Caki2 (cell line): Measurements from ENCODE around the gene SSH2. TPM values are rescaled to one million over a fixed set of nuclear protein-coding genes. Genes with fewer than 3 reads are reported as not detected.
"Not testable (repeated sequence)": the region's sequence is repeated elsewhere in the genome, so short reads cannot be mapped to it uniquely, and the experiment has no call there.

Experiments
- DNase-seq: peaks from one replicate; pipeline ENCODE4 v3.0.0-alpha.2; 2015; ENCODE audit warnings: low read depth
- in situ Hi-C: cut with HindIII; loops from 2 replicates; pipeline ENCODE4 v1.10.0; 2016; ENCODE audit warnings: low sequenced_read_pairs, low pct_unique_long_range_greater_than_20kb, mixed read lengths
- total RNA-seq: library from RNA; depleted of rRNA; stranded (reverse); fragments of >200 nt; shearing (Covaris generic); gene quantifications from 2 replicates; pipeline ENCODE4 v1.2.3, GENCODE V29; 2014; ENCODE audit warnings: low replicate concordance

SSH2 gene
- total RNA-seq, 1 experiment from 2014 or later, result 28.6 TPM

DNA sequence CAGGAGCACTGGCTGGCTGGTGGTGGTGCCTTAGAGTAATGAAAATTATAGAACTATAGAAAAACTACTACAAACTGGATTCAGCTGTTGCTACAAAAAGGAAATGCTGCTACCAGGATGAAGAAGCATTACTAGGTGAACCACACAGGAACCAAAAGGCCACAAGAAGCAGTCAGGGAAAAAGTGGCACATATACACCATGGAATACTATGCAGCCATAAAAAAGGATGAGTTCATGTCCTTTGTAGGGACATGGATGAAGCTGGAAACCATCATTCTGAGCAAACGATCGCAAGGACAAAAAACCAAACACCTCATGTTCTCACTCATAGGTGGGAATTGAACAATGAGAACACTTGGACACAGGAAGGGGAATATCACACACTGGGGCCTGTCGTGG lies 5.9 kb upstream of the SSH2 start:
- in situ Hi-C loops, DNase-seq: not testable (repeated sequence)

DNA sequence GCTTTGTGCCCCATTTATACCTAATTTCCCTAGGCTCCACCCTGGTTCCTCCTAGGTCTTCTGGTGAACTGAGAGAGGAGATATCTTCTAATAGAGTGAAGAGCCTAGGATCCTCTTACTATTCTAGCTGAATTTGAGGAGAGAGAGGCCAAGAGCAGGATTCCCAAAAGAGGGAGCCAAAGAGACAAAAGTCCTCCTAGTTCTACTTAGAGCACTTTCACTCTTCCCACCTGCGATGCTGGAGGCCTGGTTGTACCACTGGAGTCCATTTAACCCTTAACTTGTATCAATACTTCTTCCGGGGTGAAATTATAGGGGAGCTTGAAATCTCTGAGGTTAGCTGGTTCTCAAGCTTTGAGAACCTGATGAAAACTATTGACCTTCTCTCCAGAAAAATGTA lies 3.4 kb upstream of the SSH2 start:
- in situ Hi-C loops, result no loop called here
- DNase-seq, result peak; percentile 36

DNA sequence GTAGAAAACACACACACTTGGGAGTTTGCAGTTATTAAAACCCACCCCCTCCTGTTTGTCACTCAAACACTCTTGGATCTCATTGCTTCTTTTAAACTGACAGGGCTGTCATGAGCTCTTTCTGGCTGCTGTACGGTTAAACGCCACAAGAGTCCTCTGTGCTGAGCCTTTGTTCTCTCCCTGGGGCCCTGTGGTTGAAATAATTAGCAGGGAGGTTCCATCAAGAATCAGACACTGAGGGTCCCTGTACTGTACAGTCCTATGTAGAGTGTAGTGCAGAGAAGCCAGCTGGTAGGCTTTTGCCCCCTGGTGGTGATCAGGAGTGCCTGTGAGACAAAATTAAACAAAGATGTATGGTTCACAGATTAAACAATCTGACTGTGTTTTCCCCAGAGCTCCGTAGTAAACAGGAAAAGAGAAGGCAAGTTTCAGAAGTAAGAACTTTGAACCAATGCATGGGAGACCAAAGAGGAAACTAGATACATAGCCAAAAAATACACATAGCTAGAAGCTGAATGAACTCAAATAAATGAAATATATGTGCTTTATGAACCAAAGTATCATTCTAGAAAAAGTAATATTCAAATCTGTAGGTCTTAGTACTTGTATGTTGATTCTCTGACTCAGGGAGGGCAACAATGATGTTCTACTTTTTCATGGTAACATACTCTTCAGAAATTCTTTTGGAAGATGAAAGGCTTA lies 1.4 kb upstream of the SSH2 start:
- in situ Hi-C loops, result no loop called here
- peak; percentile 85 for DNase-seq

DNA sequence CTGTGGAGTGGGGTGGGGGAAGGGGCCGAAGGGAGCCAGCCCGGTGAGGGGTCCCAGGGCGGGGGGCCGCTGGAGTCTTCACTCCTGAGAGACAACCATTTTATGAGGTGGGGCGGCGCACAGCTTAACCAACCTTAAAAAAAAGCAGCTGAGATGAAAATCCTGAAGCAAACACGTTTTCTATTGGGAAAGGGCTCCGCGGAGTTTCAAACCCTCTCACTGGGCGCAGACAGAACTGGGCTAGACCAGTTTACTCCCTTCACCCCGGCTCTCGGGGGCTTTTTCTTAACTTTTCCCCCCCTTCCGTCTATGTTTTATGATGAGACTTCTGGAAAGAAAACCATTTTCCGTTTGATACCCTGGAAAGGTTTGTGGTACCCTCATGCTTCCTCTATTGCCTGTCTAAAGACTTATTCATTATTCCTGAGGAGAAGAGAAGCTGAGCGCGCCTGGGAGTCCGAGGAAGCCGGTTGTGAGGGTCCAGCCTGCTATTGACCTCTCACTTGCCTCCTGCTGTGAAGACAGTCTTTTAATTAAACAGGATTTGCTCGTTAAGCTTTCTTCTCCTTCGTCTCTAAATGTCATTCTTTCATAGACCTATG lies 482 bp upstream of the SSH2 start:
- in situ Hi-C loops, result no loop called here
- DNase-seq, result peak; percentile 31

DNA sequence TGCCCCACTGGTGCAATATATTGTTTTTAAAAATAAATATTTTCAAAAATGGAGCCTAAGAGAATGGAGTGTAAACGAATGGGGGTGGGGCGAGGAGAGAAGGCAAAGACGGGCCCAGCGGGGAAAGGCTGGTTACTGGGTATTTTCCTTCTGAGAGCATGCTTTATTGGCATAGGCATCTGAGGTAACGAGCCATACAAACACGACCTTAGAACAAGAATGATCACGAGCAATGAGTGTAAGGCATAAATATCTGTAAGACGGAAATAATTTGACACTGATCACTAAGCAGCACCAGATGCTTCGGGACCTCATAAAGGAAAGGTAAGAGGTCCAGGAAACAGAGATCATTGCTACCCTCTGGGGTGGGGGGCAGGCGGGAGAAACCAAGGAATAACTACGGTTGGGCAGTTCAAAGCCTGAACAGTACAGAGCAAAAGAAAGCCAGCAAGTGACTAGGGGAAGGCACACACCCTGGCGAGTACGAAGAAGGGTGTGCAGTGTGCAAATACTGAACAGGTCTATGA lies 959 bp downstream of the SSH2 start:
- in situ Hi-C loops, result no loop called here

DNA sequence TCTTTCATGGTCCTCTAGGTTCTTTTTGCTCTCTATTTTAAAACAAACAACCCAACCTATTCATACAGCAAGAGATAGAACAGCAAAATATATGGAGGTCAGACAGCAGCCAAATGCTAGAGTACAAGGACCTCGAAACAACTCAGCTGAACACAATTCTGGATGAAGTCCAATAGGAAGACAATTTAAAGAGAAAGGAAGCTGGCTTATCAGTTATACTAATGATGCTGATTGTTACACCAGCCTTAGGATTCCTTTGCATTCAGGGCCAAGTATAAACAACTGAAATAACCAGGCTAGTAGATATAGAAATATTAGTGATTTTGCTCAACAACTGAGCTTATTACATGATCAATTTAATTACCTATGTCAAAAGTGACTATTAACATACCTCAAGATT lies 2.5 kb downstream of the SSH2 start:
- no peak for DNase-seq
- in situ Hi-C loops, result no loop called here

More for the DNA sequence above, 959 bp downstream of the SSH2 start:
- DNase-seq, result no peak

DNA sequence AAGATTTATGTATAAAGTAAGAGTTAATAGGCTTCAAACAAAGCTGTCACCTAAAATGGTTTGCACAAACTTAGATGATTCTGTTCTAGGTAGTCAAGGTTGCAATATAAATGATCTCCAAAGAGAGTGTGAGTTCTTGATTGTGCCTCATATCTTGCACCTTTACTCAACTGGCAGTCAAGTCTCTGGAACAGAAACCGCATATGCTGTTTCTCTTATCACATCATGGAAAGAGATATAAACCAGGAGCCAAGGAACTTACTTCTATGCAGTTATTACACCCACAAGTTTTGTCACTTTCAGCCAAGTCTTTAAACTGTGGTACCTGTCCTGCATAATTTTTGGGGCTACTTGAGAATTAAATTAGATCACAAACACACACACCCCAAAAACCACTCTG lies 5.2 kb downstream of the SSH2 start:
- DNase-seq, result no peak
- in situ Hi-C loops, result no loop called here

DNA sequence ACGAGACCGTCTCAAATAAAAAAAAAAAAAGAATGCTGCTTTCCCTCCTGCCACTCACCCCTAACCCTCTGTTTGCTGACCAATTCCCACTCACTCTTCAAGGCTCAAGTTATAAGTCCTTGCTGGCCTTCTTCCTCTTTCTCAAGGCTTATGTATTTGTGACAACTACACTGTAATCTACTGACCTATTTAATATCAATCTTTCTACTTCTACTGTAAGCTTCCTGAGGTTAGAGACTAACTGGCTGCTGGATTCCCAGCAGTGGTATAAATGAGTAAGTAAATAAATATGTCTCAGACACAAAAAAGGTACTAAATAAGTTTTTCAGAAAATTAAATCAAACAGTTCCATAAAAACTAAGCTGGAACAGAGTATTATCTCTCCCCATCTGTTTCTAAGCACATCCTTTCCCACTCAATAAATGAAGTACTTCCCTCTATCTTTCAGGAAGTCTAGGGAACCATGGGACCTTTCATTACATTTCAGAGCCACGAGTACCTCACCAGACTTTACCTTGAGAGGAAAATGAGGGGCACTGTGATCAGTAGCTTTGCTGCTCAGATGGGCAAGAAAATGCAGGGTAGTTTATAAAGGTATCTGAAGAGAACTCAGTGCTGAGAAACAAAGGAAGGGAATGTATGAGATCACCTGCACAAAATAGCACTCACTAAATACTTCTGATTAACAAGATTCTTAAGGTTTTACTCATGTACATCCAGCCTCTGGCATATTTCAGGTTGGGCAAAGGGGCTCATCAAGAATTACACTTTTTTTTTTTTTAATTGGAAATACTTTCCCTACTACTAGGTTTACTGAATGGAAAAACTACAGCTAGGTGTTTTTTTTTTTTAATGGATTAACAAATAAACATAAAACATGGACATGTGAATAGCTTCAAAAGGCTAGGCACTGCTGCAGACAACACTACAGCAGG lies 10.8 kb downstream of the SSH2 start:
- DNase-seq, result peak; percentile 37
- in situ Hi-C loops, result no loop called here

DNA sequence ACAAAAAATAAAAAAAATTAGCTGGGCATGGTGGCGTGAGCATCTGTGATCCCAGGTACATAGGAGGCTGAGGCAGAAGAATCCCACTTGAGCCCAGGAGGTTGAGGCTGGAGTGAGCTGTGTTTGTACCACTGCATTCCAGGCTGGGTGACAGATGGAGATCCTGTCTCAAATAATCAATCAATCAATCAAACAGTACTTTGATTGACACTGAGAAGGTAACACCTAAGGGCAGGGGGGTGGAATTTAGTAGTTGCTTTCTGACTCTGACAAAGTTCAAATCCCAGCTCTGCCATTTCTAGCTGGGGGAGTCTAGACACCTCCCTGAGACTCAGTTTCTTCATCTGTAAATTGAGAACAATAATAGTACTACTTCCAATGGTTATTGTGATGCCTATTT lies 12.0 kb downstream of the SSH2 start:
- DNase-seq, result no peak
- in situ Hi-C loops, result no loop called here

DNA sequence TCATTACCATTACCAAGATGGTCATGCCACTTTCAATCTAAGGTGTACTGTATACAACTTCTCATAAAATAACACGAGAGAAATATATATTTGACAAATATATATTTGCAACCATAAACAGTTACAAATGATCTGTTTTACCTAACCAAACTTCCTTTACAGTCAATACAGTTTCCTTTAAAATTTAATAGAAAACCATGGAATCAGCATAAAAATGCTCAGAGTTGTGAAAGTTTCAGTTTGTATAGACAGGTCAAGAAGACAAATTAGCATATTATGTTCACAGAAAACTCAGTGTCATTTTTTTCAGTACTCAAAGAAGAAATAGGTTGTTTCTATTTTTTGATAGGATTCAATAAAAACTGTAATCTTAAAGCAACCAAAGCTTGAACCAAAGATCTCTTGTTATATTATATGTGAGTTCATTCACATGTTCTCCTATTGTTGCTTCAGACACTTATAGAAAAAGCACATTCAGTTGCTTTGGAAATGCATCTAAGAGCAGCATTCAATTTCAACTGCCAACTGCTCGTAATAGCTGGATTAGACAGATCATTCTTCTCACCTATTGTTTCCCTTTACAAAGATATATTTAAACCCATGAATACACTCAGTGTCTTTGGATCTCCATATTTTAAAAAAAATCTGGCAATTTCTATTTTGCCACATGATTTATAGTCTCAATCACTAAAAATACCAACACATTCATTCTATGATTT lies 15.1 kb downstream of the SSH2 start:
- no peak for DNase-seq
- in situ Hi-C loops, result no loop called here

DNA sequence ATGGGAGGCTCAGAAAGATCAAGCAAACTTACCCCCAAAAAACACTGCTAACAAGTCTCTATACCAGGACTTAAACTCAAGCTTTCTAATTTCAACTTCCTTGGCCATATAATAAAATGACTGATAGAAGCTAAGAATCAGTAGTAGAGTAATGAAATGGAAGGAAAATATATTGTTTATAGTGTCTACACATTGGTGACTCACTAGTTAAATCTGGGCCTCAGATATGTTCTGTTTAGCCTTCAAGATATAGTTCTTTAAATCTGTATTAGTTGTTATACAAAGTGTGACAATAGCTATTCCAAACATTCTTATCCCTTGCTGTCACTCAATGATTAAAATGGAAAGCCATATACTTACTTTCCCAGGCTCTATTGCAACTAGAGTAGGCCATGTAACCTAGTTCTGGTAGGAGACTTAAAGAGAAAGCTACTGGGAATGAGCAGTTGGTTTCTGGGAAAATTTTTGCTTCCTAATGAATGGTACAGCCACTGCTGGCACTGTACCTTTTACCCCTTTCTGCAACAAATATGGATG lies 18.3 kb downstream of the SSH2 start:
- in situ Hi-C loops, result no loop called here

DNA sequence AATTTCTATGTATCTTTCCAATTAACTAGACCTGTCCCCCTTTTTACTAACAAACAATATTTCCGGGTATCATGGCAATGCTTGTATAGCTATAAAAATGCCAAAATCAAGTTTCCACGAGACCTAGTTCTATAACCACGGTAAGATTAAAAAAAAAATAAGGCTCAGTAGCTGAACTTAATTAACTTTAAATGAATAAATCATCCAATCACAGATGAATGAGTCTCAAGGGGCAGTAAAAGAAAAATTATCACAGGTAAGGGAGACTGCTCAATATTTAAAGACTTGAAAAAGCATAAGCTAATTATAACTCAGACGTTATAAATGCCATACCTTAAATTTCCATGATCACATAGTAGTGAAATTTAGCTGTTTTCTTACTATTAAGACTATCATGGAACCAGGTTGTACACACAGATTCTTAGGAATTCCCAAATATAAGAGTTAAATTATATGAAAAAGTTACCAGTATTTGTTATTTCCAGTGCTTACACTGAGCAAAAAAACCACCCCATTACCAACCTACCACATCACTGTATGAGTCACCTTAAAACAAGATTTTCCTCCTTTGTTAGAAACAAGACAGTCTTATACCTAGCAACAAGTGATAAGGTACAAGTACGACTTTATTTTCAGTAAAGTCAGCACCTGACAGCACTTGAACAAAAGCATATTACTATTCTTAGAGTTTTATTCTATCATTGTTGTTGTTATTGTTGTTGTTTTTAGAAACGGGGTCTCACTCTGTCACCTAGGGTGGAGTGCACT lies 20.6 kb downstream of the SSH2 start:
- in situ Hi-C loops, result no loop called here
- DNase-seq, result no peak

More for the DNA sequence above, 18.3 kb downstream of the SSH2 start:
- no peak for DNase-seq

DNA sequence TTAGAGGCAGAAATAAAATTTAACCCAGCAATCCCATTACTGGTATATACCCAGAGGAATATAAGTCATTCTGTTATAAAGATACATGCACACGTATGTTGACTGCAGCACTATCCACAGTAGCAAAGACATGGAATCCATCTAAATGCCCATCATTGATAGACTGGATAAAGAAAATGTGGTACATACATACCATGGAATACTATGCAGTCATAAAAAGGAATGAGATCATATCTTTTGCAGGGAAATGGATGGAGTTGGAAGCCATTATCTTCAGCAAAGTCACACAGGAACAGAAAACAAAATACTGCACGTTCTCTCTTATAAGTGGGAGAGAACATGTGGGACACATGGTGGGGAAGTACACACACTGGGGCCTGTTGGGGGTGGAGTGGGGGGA lies 23.1 kb downstream of the SSH2 start:
- in situ Hi-C loops, result no loop called here

DNA sequence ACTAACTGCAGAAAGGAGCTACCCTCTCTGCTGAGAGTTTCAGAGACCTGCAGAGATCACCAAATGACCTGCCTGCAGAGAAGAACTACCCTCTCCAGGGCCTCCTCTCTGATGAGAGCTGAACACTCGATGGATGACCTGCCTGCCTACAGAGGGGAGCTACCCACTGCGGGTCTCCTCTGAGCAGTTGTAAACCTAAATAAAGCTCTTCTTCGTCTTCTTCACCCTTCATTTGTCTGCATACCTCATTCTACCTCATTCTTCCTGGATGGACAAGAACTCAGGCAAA lies 24.2 kb downstream of the SSH2 start:
- DNase-seq, result no peak
- in situ Hi-C loops, result no loop called here

More for the DNA sequence above, 23.1 kb downstream of the SSH2 start:
- no peak for DNase-seq

DNA sequence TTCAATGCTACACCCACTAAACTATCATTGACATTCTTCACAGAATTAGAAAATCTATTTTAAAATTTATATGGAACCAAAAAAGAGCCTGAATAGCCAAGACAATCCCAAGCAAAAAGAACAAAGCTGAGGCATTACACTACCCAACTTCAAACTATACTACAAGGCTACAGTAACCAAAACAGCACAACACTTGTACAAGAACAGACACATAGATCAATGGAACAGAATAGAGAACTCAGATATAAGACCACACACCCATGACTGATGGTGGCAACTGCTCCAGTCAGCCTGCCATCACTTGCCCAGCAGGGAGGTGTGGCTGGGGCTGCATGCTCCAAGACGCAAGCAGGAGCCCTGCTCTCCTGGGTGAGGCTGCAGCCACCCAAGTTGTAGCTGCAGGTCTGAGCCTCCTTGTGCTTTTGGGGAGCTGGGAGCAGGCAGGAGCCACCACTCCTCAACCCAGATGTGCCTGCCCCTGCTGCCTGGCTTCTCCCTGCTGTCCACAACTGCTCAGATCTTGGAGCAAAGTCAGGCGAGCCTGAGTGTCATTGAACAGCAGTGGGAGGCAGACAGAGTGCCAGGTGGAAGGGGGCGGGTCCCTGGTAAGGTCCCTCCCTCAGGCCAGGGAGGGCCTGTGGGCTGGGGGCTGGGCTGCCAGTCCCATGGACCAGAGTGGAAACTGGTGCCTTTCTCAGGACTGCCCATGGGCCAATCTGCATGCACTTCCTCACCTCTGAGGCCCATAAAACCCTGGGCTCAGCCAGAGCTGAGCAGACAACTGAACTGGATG lies 24.7 kb downstream of the SSH2 start:
- in situ Hi-C loops, result no loop called here
- DNase-seq, result no peak

DNA sequence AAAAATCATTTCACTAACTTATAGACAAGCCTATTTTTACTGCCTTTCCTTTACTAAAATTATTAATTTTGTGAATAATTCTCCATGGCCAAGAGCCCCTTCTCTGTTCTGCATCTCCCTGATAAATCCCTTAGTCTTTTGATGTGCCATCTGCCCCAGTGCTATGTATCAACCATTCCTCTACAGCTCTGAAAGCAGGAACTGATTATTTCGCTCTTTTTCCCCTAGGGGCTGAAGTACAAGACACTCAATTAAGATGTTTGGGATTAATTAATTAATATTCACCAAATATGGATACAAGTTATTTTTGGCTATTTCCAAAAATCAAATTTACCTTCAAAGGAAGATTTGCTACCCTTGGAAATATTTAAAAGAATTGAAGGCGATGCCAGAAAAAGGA lies 26.6 kb downstream of the SSH2 start:
- in situ Hi-C loops, result no loop called here
- no peak for DNase-seq

DNA sequence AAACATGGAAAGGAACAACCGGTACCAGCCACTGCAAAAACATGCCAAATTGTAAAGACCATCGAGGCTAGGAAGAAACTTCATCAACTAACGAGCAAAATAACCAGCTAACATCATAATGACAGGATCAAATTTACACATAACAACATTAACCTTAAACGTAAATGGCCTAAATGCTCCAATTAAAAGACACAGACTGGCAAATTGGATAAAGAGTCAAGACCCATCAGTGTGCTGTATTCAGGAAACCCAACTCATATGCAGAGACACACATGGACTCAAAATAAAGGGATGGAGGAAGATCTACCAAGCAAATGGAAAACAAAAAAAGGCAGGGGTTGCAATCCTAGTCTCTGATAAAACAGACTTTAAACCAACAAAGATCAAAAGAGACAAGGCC lies 32.9 kb downstream of the SSH2 start:
- DNase-seq, in situ Hi-C loops: not testable (repeated sequence)
